HepG2 (cell line): Measurements from ENCODE around the gene MEG3. TPM values are rescaled to one million over a fixed set of nuclear protein-coding genes. Genes with fewer than 3 reads are reported as not detected.

Source experiments
- CEBPG ChIP-seq: IDR thresholded peaks from 2 replicates; pipeline ENCODE4 v1.6.1; 2016
- ESRRA ChIP-seq: sonication (generic); formaldehyde crosslinking; IDR thresholded peaks from 2 replicates; pipeline ENCODE4 v1.5.1; 2020; ENCODE audit warnings: mild to moderate bottlenecking, low read depth, missing genetic modification reagents
- GLI4 ChIP-seq: sonication (generic); formaldehyde crosslinking; IDR thresholded peaks from 2 replicates; pipeline ENCODE4 v1.5.1; 2020; ENCODE audit warnings: missing genetic modification reagents, mild to moderate bottlenecking, moderate library complexity, borderline replicate concordance
- HDAC6 ChIP-seq: fragments of 200-600 bp; sonication (generic); IDR thresholded peaks from 2 replicates; pipeline ENCODE4 v1.7.0; 2017; ENCODE audit warnings: mild to moderate bottlenecking, antibody characterized with exemption, low read length, low read depth
- RXRA ChIP-seq: sonication (generic); formaldehyde crosslinking; IDR thresholded peaks from 2 replicates; pipeline ENCODE4 v1.5.1; 2020; ENCODE audit warnings: missing genetic modification reagents
- SPEN ChIP-seq: sonication (generic); formaldehyde crosslinking; IDR thresholded peaks from 2 replicates; pipeline ENCODE4 v1.5.1; 2020; ENCODE audit warnings: low read depth, mild to moderate bottlenecking, missing genetic modification reagents
- STAG1 ChIP-seq: sonication (generic); formaldehyde crosslinking; IDR thresholded peaks from 2 replicates; pipeline ENCODE4 v1.4.0; 2020; ENCODE audit warnings: missing genetic modification reagents
- TMF1 ChIP-seq: sonication (generic); formaldehyde crosslinking; IDR thresholded peaks from 2 replicates; pipeline ENCODE4 v1.8.1; 2022; ENCODE audit warnings: low read depth, missing genetic modification reagents
- ZNF101 ChIP-seq: sonication (generic); formaldehyde crosslinking; IDR thresholded peaks from 2 replicates; pipeline ENCODE4 v1.4.0; 2020; ENCODE audit warnings: mild to moderate bottlenecking, low read depth, missing genetic modification reagents, borderline replicate concordance
- ZNF143 ChIP-seq: sonication (generic); formaldehyde crosslinking; IDR thresholded peaks from 2 replicates; pipeline ENCODE4 v1.4.0; 2020; ENCODE audit warnings: missing genetic modification reagents
- ZNF501 ChIP-seq: sonication (generic); formaldehyde crosslinking; IDR thresholded peaks from 2 replicates; pipeline ENCODE4 v1.5.1; 2020; ENCODE audit warnings: mild to moderate bottlenecking, moderate library complexity, missing genetic modification reagents
- ZNF749 ChIP-seq: sonication (generic); formaldehyde crosslinking; IDR thresholded peaks from 2 replicates; pipeline ENCODE4 v1.8.0; 2022; ENCODE audit warnings: mild to moderate bottlenecking, missing genetic modification reagents, moderate library complexity, borderline replicate concordance
- ZSCAN29 ChIP-seq: sonication (generic); formaldehyde crosslinking; conservative IDR thresholded peaks from 2 replicates; pipeline ENCODE4 v1.4.0; 2020; ENCODE audit warnings: mild to moderate bottlenecking, missing genetic modification reagents
- ZSCAN31 ChIP-seq: sonication (generic); formaldehyde crosslinking; IDR thresholded peaks from 2 replicates; pipeline ENCODE4 v1.5.0; 2020; ENCODE audit warnings: low read depth, mild to moderate bottlenecking, missing genetic modification reagents
- ZZZ3 ChIP-seq: sonication (generic); formaldehyde crosslinking; IDR thresholded peaks from 2 replicates; pipeline ENCODE4 v1.4.0; 2020; ENCODE audit warnings: missing genetic modification reagents, mild to moderate bottlenecking, borderline replicate concordance
- polyA plus RNA-seq, 8 experiments: library from polyadenylated mRNA; depleted of rRNA in 3 of 8; stranded (reverse) in 7 of 8; unstranded in 1 of 8; fragments of >200 nt; fragmentation: Illumina TruSeq in 4 of 8; extraction: Trizol in 4 of 8; gene quantifications; 2 replicates each; pipeline versions ENCODE4 v1.2.1 to v1.2.3, GENCODE V29; 2011 to 2016; ENCODE audit warnings: low read depth in 4 of 8, missing spikeins in 1 of 8, mixed read lengths in 1 of 8; ENCODE audit not compliant: insufficient read depth in 1 of 8
- total RNA-seq, 5 experiments: library from RNA; depleted of rRNA; stranded (reverse); fragments of >200 nt; fragmentation: Illumina TruSeq; extraction: Trizol; gene quantifications; 2 replicates each; pipeline ENCODE4 v1.2.3, GENCODE V29; 2016; ENCODE audit warnings: low read depth in 1 of 5
- TF ChIP-seq, protein P1 (sequence below): IDR thresholded peaks from 2 replicates; pipeline ENCODE4 v1.6.1; 2016; ENCODE audit warnings: low read depth, borderline replicate concordance
- TF ChIP-seq, protein P2 (sequence below): sonication (generic); formaldehyde crosslinking; conservative IDR thresholded peaks from 2 replicates; pipeline ENCODE4 v1.4.0; 2020; ENCODE audit warnings: missing genetic modification reagents
- TF ChIP-seq, protein P3 (sequence below): sonication (generic); formaldehyde crosslinking; IDR thresholded peaks from 2 replicates; pipeline ENCODE4 v1.4.0; 2020; ENCODE audit warnings: mild to moderate bottlenecking, missing genetic modification reagents
- TF ChIP-seq, protein P4 (sequence below): sonication (generic); formaldehyde crosslinking; IDR thresholded peaks from 2 replicates; pipeline ENCODE4 v1.4.0; 2020; ENCODE audit warnings: missing genetic modification reagents, borderline replicate concordance
- TF ChIP-seq, protein P5 (sequence below): sonication (generic); formaldehyde crosslinking; IDR thresholded peaks from 2 replicates; pipeline ENCODE4 v1.8.0; 2022; ENCODE audit warnings: missing genetic modification reagents, mild to moderate bottlenecking, moderate library complexity, borderline replicate concordance
- TF ChIP-seq, protein P6 (sequence below): sonication (generic); formaldehyde crosslinking; IDR thresholded peaks from 2 replicates; pipeline ENCODE4 v1.8.0; 2022; ENCODE audit warnings: missing genetic modification reagents, low read depth, mild to moderate bottlenecking, borderline replicate concordance

MEG3 gene
- total and polyA plus RNA-seq, 2 of the 13 experiments (the other 11 are each of a cell fraction or from before 2014, with no cell fraction given): 0.17 TPM; not detected in 1

DNA sequence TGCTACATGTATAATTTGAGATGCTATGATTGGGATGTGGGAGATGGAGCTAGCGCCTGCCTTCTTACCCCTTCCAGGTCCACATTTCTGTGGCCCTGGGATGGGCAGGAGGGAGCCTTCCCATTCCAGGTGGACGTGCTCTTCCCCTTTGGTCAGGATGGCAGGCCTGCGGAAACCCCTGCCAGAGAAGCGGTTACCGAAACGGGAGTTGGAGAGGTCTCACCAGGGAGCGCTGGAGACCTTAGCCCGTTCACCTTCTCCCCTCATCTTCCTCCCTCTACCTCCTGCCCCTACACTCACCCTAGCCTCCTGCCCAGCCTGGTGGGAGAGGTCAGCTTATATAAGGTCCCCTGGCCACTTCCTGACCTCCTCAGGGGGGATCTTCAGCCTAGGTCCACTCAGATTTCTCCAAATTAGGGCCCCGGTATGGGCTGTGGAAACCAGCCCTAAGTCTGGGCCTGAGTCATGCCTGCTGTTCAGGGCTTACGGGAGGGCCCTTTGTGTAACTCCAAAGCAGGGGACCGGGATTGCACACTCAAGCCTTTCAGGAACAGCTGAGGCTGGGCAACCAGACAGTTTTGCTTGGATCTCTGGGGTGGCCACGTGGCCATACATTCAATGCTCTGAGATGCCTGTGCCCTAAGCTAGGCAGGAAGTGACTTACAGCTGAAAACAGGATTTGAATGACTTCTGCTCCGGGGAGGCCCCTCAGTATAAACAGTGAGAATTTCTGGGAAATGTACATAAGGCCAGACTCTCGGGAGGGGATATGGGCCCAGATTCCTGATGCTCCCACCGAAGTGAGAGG lies 10.2 kb upstream of the MEG3 start (continued):
- TF ChIP-seq ESRRA (peak; percentile 32; the same call in 1 of the 2 replicates), GLI4 (no peak), ZSCAN29 (CRISPR knock-in tag) (no peak), HDAC6 (no peak), SPEN (CRISPR knock-in tag) (peak; percentile 34; the same call in 1 of the 2 replicates), CEBPG (CRISPR knock-in tag) (peak; percentile 72), ZSCAN31 (CRISPR knock-in tag) (0 out of 2 replicates have a peak, but pooled peaks have one; percentile 16), STAG1 (CRISPR knock-in tag) (peak; percentile 33; the same call in 1 of the 2 replicates), ZNF143 (CRISPR knock-in tag) (no peak), ZNF749 (CRISPR knock-in tag) (no peak), ZNF101 (CRISPR knock-in tag) (no peak), RXRA (peak; percentile 62; the same call in 1 of the 2 replicates), ZZZ3 (CRISPR knock-in tag) (no peak), ZNF501 (CRISPR knock-in tag) (0 out of 2 replicates have a peak, but pooled peaks have one; percentile 10), TMF1 (no peak)
- TF ChIP-seq, protein P1, sequence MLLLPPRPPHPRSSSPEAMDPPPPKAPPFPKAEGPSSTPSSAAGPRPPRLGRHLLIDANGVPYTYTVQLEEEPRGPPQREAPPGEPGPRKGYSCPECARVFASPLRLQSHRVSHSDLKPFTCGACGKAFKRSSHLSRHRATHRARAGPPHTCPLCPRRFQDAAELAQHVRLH (CRISPR knock-in tag): peak; percentile 72
- TF ChIP-seq, protein P2, sequence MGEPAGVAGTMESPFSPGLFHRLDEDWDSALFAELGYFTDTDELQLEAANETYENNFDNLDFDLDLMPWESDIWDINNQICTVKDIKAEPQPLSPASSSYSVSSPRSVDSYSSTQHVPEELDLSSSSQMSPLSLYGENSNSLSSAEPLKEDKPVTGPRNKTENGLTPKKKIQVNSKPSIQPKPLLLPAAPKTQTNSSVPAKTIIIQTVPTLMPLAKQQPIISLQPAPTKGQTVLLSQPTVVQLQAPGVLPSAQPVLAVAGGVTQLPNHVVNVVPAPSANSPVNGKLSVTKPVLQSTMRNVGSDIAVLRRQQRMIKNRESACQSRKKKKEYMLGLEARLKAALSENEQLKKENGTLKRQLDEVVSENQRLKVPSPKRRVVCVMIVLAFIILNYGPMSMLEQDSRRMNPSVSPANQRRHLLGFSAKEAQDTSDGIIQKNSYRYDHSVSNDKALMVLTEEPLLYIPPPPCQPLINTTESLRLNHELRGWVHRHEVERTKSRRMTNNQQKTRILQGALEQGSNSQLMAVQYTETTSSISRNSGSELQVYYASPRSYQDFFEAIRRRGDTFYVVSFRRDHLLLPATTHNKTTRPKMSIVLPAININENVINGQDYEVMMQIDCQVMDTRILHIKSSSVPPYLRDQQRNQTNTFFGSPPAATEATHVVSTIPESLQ: no peak
- TF ChIP-seq, protein P3, sequence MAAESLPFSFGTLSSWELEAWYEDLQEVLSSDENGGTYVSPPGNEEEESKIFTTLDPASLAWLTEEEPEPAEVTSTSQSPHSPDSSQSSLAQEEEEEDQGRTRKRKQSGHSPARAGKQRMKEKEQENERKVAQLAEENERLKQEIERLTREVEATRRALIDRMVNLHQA: no peak
- TF ChIP-seq, protein P4, sequence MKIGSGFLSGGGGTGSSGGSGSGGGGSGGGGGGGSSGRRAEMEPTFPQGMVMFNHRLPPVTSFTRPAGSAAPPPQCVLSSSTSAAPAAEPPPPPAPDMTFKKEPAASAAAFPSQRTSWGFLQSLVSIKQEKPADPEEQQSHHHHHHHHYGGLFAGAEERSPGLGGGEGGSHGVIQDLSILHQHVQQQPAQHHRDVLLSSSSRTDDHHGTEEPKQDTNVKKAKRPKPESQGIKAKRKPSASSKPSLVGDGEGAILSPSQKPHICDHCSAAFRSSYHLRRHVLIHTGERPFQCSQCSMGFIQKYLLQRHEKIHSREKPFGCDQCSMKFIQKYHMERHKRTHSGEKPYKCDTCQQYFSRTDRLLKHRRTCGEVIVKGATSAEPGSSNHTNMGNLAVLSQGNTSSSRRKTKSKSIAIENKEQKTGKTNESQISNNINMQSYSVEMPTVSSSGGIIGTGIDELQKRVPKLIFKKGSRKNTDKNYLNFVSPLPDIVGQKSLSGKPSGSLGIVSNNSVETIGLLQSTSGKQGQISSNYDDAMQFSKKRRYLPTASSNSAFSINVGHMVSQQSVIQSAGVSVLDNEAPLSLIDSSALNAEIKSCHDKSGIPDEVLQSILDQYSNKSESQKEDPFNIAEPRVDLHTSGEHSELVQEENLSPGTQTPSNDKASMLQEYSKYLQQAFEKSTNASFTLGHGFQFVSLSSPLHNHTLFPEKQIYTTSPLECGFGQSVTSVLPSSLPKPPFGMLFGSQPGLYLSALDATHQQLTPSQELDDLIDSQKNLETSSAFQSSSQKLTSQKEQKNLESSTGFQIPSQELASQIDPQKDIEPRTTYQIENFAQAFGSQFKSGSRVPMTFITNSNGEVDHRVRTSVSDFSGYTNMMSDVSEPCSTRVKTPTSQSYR (CRISPR knock-in tag): peak; percentile 70; the same call in 1 of the 2 replicates
- TF ChIP-seq, protein P5, sequence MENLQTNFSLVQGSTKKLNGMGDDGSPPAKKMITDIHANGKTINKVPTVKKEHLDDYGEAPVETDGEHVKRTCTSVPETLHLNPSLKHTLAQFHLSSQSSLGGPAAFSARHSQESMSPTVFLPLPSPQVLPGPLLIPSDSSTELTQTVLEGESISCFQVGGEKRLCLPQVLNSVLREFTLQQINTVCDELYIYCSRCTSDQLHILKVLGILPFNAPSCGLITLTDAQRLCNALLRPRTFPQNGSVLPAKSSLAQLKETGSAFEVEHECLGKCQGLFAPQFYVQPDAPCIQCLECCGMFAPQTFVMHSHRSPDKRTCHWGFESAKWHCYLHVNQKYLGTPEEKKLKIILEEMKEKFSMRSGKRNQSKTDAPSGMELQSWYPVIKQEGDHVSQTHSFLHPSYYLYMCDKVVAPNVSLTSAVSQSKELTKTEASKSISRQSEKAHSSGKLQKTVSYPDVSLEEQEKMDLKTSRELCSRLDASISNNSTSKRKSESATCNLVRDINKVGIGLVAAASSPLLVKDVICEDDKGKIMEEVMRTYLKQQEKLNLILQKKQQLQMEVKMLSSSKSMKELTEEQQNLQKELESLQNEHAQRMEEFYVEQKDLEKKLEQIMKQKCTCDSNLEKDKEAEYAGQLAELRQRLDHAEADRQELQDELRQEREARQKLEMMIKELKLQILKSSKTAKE (CRISPR knock-in tag): peak; percentile 47; the same call in 1 of the 2 replicates
- TF ChIP-seq, protein P6, sequence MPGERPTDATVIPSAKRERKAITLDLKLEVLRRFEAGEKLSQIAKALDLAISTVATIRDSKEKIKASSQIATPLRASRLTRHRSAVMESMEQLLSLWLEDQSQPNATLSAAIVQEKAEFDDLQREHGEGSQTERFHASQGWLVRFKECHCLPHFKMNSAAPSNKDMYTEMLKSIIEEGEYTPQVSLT (CRISPR knock-in tag): no peak
